OCI-LY1 (cell line): ENCODE data around the gene PPP4R1.

Experiments
- H2AFZ ChIP-seq: fragments of 200-600 bp; sonication (generic), shearing (Covaris generic); 2 replicates; pipeline ENCODE4 v1.6.0; 2014; ENCODE audit warnings: antibody characterized with exemption, mild to moderate bottlenecking, low read length
- H3F3A ChIP-seq: fragments of 200-600 bp; sonication (generic), shearing (Covaris generic); 2 replicates; pipeline ENCODE4 v1.6.0; 2014; ENCODE audit warnings: mild to moderate bottlenecking, antibody characterized with exemption, low read length, moderate library complexity; ENCODE audit not compliant: insufficient read depth
- H3K27ac ChIP-seq: fragments of 200-600 bp; sonication (generic); 2 replicates; pipeline ENCODE4 v1.5.1; 2014; ENCODE audit warnings: low read length, mixed run types, mild to moderate bottlenecking, low read depth; ENCODE audit not compliant: poor library complexity, severe bottlenecking
- H3K27me3 ChIP-seq: fragments of 200-600 bp; sonication (generic); 2 replicates; pipeline ENCODE4 v1.6.0; 2014; ENCODE audit warnings: antibody characterized with exemption, mild to moderate bottlenecking, low read length, moderate library complexity; ENCODE audit not compliant: insufficient read depth
- H3K36me3 ChIP-seq: fragments of 200-600 bp; sonication (generic); 2 replicates; pipeline ENCODE4 v1.6.1; 2014; ENCODE audit warnings: mild to moderate bottlenecking, antibody characterized with exemption, low read length, moderate library complexity, mixed read lengths; ENCODE audit not compliant: insufficient read depth
- H3K4me1 ChIP-seq: fragments of 200-600 bp; sonication (generic); 2 replicates; pipeline ENCODE4 v1.5.1; 2014; ENCODE audit warnings: mild to moderate bottlenecking, low read length, moderate library complexity; ENCODE audit not compliant: insufficient read depth, severe bottlenecking
- H3K4me2 ChIP-seq: fragments of 200-600 bp; sonication (generic), shearing (Covaris generic); 2 replicates; pipeline ENCODE4 v1.6.1; 2014; ENCODE audit warnings: low read length
- H3K4me3 ChIP-seq: fragments of 200-600 bp; sonication (generic); 2 replicates; pipeline ENCODE4 v1.5.1; 2014; ENCODE audit warnings: low read length, low read depth, mild to moderate bottlenecking, mixed read lengths; ENCODE audit not compliant: poor library complexity, severe bottlenecking
- H3K79me2 ChIP-seq: fragments of 200-600 bp; shearing (Covaris generic); 2 replicates; pipeline ENCODE4 v1.6.1; 2016; ENCODE audit warnings: mixed run types, low read length, mixed read lengths; ENCODE audit not compliant: insufficient read depth
- H3K9ac ChIP-seq: fragments of 200-600 bp; sonication (generic), shearing (Covaris generic); 2 replicates; pipeline ENCODE4 v1.6.1; 2014; ENCODE audit warnings: mild to moderate bottlenecking, low read length, mixed read lengths
- H3K9me2 ChIP-seq: fragments of 200-600 bp; sonication (generic), shearing (Covaris generic); 2 replicates; pipeline ENCODE4 v1.6.1; 2014; ENCODE audit warnings: low read depth, mild to moderate bottlenecking, low read length, mixed read lengths
- H3K9me3 ChIP-seq: fragments of 200-600 bp; shearing (Covaris generic); 2 replicates; pipeline ENCODE4 v1.6.1; 2014; ENCODE audit warnings: low read length, mixed read lengths
- H4K20me1 ChIP-seq: fragments of 200-600 bp; sonication (generic), shearing (Covaris generic); 2 replicates; pipeline ENCODE4 v1.6.0; 2016; ENCODE audit warnings: mild to moderate bottlenecking, low read length; ENCODE audit not compliant: insufficient read depth
- CTCF ChIP-seq: fragments of 200-600 bp; sonication (generic), shearing (Covaris generic); IDR thresholded peaks from 2 replicates; pipeline ENCODE4 v1.5.1; 2017; ENCODE audit warnings: mild to moderate bottlenecking, antibody characterized with exemption, low read length, moderate library complexity, mixed read lengths
- EZH2 ChIP-seq: fragments of 200-600 bp; sonication (generic), shearing (Covaris generic); IDR thresholded peaks from 2 replicates; pipeline ENCODE4 v1.8.0; 2017; ENCODE audit warnings: borderline replicate concordance, mixed run types, mild to moderate bottlenecking, antibody characterized with exemption, low read length, moderate library complexity, mixed read lengths

Gene PPP4R1

GRCh38 chr18:9596843-9597526 is 17.4 kb downstream of the PPP4R1 start:
- H3K27ac ChIP-seq = no peak overlapping the region
- TF ChIP-seq CTCF = no peak
- TF ChIP-seq EZH2 = no peak
- H3K36me3 ChIP-seq = peaks cover 14% of the 10 kb centered on the region
- H3K4me1 ChIP-seq = no peaks in the 10 kb centered on the region
- peaks cover 30% of the 10 kb centered on the region for H3K9me3 ChIP-seq
- no peak overlapping the region for H3K9ac ChIP-seq
- no peaks in the 10 kb centered on the region for H4K20me1 ChIP-seq
- no peak overlapping the region for H2AFZ ChIP-seq
- H3K9me2 ChIP-seq = no peaks in the 10 kb centered on the region
- H3K4me2 ChIP-seq = no peak overlapping the region
- H3F3A ChIP-seq = no peaks in the 10 kb centered on the region
- no peak overlapping the region for H3K4me3 ChIP-seq
- no peaks in the 10 kb centered on the region for H3K27me3 ChIP-seq
- H3K79me2 ChIP-seq = peaks cover 30% of the 10 kb centered on the region

- peaks cover 30% of the 10 kb centered on the region for H3K79me2 ChIP-seq
- H2AFZ ChIP-seq = no peak overlapping the region
- no peaks in the 10 kb centered on the region for H3K9me2 ChIP-seq
- no peak overlapping the region for H3K4me3 ChIP-seq
- no peak overlapping the region for H3K4me2 ChIP-seq
- H3K9ac ChIP-seq = no peak overlapping the region
- no peaks in the 10 kb centered on the region for H3K4me1 ChIP-seq
- no peaks in the 10 kb centered on the region for H4K20me1 ChIP-seq
- H3K27ac ChIP-seq = no peak overlapping the region
- TF ChIP-seq EZH2 = no peak
- H3F3A ChIP-seq = no peaks in the 10 kb centered on the region
- H3K9me3 ChIP-seq = peaks cover 30% of the 10 kb centered on the region
- H3K27me3 ChIP-seq = no peaks in the 10 kb centered on the region
- H3K36me3 ChIP-seq = peaks cover 19% of the 10 kb centered on the region
Observed at GRCh38 chr18:9596226-9596625, 18.1 kb downstream of the PPP4R1 start.

GRCh38 chr18:9594823-9595596 is 19.3 kb downstream of the PPP4R1 start:
- Histone ChIP-seq H3K4me1 (no peaks in the 10 kb centered on the region), H3K4me3 (no peak overlapping the region), H3K9ac (no peak overlapping the region), H3K27me3 (no peaks in the 10 kb centered on the region), H2AFZ (no peak overlapping the region), H3K27ac (no peak overlapping the region), H4K20me1 (no peaks in the 10 kb centered on the region), H3K79me2 (peaks cover 27% of the 10 kb centered on the region), H3K36me3 (peaks cover 28% of the 10 kb centered on the region), H3K4me2 (no peak overlapping the region), H3F3A (no peaks in the 10 kb centered on the region), H3K9me2 (no peaks in the 10 kb centered on the region), H3K9me3 (peaks cover 20% of the 10 kb centered on the region)
- no peak for TF ChIP-seq CTCF
- no peak for TF ChIP-seq EZH2
